Stimulated activated CD8-positive, alpha-beta memory T cell treated with anti-CD3 and anti-CD28 coated beads, Interleukin-4, amount 100 ng/mL, for 1 hour (primary cell): ENCODE results near the gene DDR1.
"Not testable (repeated sequence)": the region's sequence is repeated elsewhere in the genome, so short reads cannot be mapped to it uniquely, and the experiment has no call there.

ENCODE experiments used
- DNase-seq, 2 donors: peaks; one replicate each; pipeline ENCODE4 v3.0.0-alpha.2; 2020; ENCODE audit warnings: low read depth in 2 of 2, low spot score in 1 of 2

DDR1 gene

DNA sequence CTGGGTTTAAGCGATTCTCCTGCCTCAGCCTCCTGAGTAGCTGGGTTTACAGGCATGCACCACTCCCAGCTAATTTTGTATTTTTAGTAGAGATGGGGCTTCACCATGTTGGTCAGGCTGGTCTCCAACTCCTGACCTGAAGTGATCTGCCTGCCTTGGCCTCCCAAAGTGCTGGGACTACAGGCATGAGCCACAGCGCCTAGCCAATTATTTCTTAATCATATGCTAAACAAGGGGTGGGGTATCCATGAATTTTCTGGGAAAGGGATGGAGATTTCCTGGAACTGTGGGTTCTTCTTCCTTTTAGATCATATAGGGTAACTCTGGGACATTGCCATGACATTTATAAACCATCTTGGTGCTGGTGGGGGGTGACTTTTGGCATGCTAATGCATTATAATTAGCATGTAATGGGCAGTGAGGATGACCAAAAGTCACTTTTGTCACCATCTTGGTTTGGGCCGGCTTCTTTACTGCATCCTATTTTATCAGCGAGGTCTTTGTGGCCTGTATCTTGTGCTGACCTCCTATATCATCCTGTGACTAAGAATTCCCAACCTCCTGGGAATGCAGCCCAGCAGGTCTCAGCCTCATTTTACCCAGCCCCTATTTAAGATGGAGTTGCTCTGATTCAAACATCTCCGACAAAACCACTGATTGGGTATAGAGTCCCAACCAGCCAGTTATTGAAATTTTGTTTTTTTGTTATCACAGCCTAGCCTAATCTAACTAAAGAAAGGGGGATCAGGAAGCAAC is 29.9 kb upstream of the DDR1 start:
- no peak for DNase-seq

DNA sequence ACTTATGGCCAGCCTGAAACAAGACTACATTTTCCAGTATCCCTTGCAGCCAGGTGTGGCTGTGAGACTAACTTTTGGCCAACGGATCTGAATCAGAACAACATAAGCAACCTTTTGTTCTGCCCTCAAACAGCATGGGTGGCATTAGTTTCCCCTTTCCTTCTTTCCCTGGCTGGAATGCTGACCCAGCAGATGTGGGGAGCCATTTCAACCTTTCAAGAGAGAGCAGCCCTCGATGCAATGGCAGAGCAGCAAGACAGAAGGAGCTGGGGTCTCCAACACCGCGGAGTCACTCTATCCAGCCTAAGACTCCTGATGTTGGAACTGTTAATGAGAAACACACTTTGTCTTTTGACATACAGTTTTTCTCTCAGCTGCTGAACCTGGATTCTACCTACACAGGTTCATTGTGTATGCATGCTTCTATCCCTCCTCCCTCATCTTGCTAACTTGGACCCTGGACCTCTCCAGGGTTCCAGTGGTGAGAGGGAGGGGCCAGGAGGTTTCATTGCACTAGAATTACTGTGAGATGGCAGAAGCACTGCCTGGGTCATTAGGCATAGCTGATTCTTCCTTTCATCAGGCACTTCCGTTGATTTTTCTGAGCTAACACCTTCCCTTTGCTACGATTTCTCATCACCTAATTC is 28.8 kb upstream of the DDR1 start:
- no peak for DNase-seq

DNA sequence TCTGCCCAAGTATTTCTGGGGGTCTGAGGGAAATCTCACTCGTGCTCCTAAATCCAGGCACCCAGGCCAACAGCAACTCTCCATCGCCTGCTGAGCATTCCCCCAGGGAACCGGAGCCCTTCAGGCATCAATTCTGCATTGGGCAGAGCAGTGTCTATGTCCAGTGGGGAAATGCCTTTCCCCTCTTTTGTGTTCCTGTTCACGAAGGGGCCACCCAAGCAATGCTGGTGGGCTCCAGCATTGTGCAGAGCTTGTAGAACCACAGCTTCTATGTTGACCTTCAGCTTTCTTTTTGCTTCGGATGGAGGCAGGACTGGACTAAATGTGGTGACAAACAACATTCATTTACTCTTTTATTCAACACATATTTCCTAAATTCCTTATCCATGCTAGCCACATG is 27.2 kb upstream of the DDR1 start:
- no peak for DNase-seq

DNA sequence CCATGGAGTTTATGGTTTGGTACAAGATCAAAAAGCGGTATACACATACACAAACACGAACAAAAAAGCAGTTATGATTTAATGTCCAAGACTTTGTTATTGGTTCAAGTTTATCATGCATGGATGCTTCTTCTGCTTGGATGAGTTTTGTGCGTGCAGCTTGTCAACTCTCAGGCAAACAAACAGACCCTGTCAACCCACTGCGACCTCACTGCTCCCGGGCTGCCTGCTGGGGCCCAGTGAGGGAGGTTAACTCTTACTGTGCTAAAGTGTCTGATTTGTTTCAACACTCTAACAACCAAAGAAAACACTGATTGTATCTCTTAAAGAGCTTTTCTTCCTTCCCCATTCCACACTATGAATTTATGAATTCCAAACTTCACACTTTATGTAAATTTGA is 26.8 kb upstream of the DDR1 start:
- DNase-seq, result no peak

DNA sequence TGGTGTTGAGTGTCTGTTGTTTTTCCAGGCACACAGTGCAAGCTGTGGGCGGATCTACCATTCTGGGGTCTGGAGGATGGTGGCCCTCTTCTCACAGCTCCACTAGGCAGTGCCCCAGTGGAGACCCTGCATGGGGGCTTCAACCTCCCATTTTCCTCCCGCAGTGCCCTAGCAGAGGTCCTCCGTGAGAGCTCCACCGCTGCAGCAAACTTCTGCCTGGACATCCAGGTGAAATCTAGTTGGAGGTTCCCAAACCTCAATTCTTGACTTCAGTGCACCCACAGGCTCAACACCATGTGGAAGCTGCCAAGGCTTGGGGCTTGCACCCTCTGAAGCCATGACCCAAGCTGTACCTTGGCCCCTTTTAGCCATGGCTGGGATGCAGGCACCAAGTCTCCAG is 24.6 kb upstream of the DDR1 start:
- not testable (repeated sequence) for DNase-seq

DNA sequence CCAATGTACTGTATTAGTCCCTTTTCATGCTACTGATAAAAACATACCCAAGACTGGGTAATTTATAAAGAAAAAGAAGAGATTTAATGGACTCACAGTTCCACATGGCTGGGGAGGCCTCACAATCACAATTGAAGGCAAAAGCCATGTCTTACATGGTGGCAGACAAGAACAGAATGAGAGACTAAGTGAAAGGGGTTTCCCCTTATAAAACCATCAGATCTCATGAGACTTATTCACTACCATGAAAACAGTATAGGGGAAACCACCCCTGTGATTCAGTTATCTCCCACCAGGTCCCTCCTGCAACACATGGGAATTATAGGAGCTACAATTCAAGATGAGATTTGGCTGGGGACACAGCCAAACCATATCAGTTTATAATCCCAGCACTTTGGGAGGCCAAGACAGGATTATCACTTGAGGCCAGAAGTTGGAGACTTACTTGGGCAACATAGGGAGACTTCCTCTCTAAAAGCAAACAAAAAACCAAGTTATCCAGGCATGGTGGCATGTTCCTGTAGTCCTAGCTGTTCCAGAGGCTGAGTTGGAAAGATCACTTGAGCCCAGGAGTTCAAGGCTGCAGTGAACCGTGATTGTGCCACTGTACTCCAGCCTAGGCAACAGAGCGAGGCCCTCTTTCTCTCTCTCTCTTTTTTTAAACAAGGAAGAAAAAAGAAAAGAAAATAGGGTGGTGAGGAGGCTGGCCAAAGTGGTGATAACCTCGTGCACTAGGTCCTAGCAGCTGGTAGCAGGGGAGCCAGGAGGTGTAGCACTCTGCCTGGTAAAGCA is 22.9 kb upstream of the DDR1 start:
- DNase-seq, result no peak

DNA sequence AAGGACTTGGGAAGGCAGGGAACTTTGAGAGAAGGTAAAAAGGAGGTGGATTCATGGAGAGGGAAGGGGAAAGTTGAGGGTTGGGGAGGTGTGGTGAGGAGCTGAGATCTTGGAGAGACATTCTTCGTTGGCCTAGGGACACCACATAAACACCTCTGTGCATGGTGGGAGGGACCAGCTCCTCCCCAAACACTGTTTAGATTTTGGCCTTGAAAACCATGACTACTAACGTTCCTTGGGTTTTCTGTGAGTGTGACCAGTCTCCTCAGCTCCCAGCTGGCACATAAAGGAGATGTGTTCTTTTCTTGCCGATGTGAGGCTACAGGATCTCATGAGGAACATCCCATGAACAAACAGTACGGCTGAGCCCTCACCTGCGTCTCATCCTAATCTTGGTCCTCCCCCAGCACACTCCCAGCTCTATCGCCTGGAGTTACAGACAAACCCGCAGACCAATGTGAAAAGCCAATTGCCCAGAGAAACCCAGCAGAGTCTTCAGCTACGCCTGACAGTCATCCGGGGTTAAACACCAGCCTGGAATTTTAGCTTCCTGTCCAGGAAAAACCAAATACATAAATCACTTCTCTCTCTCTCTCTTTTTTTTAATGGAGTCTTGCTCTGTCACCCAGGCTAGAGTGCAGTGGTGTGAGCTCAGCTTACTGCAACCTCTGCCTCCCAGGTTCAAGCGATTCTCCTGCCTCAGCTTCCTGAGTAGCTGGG is 22.0 kb upstream of the DDR1 start:
- no peak for DNase-seq

DNA sequence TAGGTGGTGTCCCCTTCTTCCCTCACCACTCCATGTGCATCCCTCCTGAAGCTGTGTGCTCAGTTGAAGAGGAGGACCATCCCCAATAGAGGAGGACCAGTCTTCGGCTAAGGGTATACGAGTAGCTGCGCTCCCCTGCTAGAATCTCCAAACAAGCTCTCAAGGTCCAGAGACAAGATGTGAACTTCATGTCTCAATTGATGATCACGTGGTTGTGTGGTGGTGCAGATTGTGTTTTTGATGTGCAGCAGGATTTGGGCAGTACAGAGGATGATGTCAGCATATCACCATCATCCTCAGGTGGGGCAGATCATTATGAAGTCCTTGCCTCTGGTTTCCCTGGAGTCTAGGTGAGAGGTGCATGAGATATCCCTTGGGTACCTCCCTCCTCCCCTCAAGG is 20.0 kb upstream of the DDR1 start:
- DNase-seq, result no peak

DNA sequence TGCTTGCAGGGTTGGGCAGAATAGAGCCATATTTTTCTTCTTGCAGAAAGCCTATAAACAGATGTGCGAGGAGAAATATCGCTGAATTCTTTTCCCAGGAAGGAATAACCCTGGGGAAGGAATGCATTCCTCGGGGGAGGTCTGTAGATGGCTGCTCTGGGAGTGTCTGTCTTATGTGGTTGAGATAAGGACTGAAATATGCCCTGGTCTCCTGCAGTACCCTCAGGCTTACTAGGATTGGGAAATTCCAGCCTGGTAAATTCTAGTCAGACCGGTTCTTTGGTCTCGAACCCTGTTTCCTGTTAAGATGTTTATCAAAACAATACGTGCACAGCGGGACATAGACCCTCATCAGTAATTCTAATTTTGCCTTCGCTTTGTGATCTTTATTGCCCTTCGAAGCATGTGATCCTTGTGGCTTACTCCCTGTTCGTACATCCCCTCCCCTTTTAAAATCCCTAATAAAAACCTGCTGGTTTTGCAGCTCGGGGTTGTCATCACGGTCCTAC is 15.0 kb upstream of the DDR1 start:
- DNase-seq, result not testable (repeated sequence)

DNA sequence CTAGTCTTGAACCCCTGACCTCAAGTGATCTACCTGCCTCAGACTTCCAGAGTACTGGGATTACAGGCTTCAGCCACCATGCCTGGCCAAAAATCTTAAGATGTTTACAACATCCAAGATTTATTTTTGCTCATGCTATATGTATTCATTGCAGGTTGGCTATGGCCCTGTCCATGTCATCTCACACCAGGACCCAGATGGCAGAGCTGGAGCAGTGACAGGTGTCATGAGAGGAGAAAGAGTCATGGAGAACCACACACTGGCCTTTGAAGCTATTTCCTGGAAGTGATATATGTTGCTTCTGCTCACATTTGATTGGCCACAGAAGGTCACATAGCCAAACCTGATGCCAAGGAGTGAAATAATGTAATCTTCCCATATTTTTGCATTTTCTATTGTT is 13.8 kb upstream of the DDR1 start:
- DNase-seq, result no peak

DNA sequence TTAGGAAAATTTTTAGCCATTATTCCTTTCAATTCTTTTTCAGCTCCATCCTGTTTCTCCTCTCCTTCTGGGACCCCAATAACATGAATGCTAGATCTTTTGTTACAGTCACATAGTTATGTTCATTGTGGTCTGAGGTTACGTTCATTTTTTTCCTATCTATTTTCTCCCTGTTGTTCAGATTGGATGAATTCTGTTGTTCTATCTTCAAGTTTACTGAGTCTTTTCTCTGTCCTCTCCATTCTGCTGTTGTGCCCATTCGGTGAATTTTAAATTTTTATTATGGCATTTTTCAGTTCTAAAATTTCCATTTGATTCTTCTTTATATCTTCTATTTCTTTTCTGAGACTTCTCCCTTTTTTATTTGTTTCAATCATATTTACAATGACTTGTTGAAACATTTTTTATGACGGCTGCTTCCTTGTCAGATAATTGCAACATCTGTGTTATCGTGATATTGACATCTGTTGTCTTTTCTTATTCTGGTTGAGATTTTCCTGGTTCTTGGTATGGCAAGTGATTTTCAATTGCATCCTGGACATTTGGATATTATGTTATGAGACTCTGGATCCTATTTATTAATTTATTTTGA is 12.6 kb upstream of the DDR1 start:
- no peak for DNase-seq

DNA sequence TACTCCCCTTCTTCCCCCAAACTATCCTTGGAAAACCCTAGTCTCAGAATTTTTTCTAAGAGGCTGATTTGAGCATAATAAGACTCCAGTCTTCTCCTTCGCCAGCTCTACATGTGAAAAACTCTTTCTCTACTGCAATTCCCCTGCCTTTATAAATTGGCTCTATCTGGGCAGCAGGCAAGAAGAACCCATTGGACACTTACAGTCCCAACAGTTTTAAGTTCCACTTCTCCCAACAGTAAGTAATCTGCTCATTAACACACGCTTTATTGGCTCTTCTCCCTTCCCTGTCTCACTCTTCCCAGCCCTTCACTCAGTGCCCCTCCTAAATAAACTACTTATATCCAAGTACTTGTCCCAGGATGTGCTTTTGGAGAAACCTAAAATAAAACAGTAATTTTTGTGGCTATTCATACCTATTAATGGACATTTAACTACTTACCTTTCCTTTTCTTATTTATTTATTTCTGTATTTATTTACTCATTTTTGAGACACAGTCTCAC is 11.1 kb upstream of the DDR1 start:
- DNase-seq, result no peak

DNA sequence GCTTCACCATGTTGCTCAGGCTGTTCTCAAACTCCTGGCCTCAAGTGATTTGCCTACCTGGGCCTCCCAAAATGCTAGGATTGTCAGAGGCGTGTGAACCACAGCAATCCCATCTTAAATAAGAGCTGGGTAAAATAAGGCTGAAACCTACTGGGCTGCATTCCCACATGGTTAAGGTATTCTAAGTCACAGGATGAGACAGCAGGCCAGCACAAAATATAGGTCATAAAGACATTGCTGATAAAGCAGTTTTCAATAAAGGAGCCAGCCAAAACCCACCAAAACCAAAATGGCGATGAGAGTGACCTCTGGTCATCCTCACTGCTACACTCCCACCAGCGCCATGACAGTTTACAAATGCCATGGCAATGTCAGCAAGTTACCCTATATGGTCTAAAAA is 10.5 kb upstream of the DDR1 start:
- DNase-seq, result not testable (repeated sequence)

DNA sequence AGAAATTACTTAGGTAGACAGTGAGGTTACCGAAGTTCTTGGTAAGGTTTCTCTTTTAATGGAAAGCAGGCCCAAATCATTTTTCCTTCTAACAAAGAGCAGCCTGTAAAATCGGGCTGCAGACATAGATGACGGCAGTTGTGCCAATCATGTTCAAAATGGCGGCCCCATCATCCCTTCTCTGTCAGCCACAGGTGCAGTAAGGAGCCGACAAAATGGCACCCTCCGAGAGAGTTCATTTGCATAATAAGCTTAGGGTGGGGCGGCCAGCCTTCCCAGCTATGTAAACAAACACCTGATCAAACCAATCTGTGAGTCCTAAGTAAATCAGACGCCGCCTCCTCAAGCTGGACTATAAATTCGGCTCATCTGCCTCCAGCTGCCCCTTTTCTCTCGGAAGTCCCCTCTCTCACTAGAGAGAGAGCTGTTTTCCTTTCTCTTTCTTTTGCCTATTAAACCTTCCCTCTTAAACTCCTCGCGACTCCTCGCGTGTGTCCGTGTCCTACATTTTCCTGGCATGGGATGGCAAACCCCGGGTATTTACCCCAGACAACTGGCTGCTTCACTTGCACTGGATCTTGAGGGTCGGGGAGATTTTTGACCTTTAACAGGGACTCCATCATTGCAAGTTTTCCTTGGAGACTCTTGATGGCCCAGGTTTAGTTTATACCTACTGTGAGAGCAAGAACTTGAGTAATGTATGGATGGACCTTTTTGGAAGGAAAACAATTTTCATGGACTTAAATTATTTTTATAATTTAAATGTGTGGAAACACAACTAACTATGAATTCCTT is 8.9 kb upstream of the DDR1 start:
- no peak for DNase-seq

DNA sequence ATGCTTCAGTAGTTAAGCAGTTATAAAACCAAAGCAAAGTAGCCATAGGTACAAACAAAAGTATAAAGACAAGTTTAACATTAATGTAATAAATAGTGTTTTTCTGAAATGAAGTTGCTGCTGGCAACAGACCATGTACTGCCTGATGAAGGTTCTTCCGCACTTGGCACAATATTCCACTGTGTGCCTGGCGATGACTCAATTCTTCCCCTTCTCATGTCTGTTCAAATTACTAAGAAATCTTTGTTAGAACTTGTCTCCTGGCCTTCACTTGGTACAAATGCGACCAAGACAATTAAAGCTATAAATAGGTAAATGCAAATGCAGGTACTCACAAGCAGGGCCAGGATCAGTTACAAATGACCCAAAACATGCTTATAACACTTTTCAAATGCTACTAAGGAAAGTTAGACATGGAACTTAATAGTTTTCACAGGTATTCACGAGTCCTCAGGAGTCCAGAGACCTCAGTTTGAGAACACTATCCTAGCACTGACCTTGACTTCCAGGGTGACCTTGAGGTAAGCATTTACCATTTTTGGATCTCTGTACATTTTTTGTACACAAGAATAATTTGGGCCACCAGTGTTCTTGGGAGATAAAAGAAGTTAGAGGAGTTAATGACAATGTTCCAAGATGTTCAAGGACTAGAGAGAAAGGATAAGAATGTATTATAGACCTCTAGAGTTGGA is 8.1 kb upstream of the DDR1 start:
- no peak for DNase-seq

DNA sequence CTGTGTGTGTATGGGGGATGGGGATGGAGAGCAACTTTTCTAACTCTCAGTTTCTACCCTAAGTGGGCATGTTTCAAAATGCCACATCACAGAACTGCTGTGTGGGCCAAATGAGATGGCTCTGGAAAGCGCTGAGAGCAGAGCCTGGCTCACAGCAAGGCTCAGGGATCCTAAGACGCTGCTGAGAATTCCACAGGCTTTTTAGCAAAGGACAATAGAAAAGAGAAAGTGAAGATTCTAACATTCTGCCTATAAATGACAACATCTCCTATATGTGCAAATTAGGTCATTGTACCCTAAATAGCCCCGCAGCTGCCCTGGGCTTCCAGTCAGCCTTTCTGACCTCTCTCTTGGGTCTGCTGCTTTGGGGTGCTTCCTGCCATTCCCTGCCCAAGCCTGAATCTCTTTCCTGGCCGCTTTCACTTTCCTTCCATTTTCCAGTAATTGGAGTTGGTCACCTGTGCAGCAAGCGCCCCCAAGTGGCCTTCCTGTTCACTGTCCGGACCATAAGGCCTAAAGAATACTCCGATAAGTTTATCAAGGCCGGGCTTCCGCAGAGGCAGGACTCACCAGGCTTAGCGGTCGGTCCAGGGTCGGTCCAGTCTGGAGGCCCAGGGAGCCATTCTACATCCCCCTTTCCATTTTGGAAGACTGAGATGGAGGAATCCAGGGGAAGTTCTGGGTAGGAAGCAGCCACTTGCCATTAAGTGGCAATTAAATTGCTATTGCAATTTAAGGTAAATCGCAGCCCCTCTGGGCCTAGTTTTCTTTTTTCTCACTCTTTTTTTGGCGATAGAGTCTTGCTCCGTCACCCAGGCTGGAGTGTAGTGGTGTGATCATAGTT is 6.7 kb upstream of the DDR1 start:
- DNase-seq, result peak; percentile 33 to 61

DNA sequence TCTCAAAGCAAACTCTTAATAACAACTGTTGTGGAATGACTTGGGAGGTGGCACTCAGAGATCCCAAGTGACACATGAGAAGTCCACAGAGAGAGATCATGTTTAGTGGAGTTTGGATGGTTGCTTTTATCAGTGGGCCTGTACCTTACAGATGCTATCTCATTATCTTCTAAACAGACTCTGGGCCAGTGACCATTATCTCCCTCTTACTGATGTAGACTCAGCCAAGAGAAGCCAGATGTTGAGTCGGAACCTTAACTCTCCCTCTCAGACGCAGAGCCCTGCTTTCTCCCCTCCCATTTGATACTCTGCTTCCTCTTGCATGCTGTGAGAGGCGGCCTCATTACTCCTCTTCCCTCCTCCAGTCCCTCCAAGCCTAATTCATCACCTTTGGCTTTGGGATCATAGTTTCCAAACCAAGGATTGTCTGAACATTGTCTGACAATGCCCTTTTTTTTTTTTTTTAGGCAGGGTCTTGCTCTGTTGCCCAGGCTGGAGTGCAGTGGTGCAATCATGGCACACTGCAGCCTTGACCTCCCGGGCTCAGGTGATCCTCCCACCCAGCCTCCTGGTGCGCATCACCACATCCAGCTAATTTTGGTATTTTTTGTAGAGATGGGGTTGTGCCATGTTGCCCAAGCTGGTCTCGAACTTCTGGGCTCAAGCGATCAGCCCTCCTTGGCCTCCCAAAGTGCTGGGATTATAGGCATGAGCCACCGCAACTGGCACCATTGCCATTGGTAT is 4.5 kb upstream of the DDR1 start:
- no peak for DNase-seq
